ENCODE data around the gene DHX30.

DHX30 gene

GRCh38 chr3:47846186-47846879, 43.4 kb downstream of the DHX30 start:
- no peaks in the 10 kb centered on the region for H3K4me1 ChIP-seq (ENCODE audit: insufficient read depth, low read length, severe bottlenecking)
- H3K79me2 ChIP-seq (ENCODE audit: insufficient read depth, low read length), result no peaks in the 10 kb centered on the region
- H3K27me3 ChIP-seq (ENCODE audit: insufficient read depth, low read length), result no peaks in the 10 kb centered on the region
- H2AFZ ChIP-seq (ENCODE audit: low read length), result no peak overlapping the region
- TF ChIP-seq CTCF (IDR thresholded peaks at IDR 0.05; ENCODE audit: low read length) (no peak), EZH2 (IDR thresholded peaks at IDR 0.05; ENCODE audit: borderline replicate concordance, low read length) (no peak)
- H3F3A ChIP-seq (ENCODE audit: insufficient read depth, low read length), result no peaks in the 10 kb centered on the region
- H3K4me2 ChIP-seq (ENCODE audit: low read length), result no peak overlapping the region
- H3K9me3 ChIP-seq (ENCODE audit: low read length), result no peaks in the 10 kb centered on the region
- peaks cover 100% of the 10 kb centered on the region for H3K36me3 ChIP-seq (ENCODE audit: insufficient read depth, low read length)
- no peaks in the 10 kb centered on the region for H4K20me1 ChIP-seq (ENCODE audit: insufficient read depth, low read length)
- H3K9ac ChIP-seq (ENCODE audit: low read length), result no peak overlapping the region
- no peak overlapping the region for H3K4me3 ChIP-seq (ENCODE audit: low read depth, low read length, poor library complexity, severe bottlenecking)
- no peaks in the 10 kb centered on the region for H3K9me2 ChIP-seq (ENCODE audit: low read depth, low read length)
- no peak overlapping the region for H3K27ac ChIP-seq (ENCODE audit: low read depth, low read length, poor library complexity, severe bottlenecking)

GRCh38 chr3:47846880-47847248, 43.9 kb downstream of the DHX30 start:
- no peak overlapping the region for H3K4me2 ChIP-seq (ENCODE audit: low read length)
- no peak overlapping the region for H2AFZ ChIP-seq (ENCODE audit: low read length)
- H4K20me1 ChIP-seq (ENCODE audit: insufficient read depth, low read length), result no peaks in the 10 kb centered on the region
- H3K9ac ChIP-seq (ENCODE audit: low read length), result no peak overlapping the region
- H3K4me3 ChIP-seq (ENCODE audit: low read depth, low read length, poor library complexity, severe bottlenecking), result no peak overlapping the region
- TF ChIP-seq EZH2 (IDR thresholded peaks at IDR 0.05; ENCODE audit: borderline replicate concordance, low read length) (no peak), CTCF (IDR thresholded peaks at IDR 0.05; ENCODE audit: low read length) (no peak)
- H3K9me2 ChIP-seq (ENCODE audit: low read depth, low read length), result no peaks in the 10 kb centered on the region
- no peaks in the 10 kb centered on the region for H3F3A ChIP-seq (ENCODE audit: insufficient read depth, low read length)
- no peak overlapping the region for H3K27ac ChIP-seq (ENCODE audit: low read depth, low read length, poor library complexity, severe bottlenecking)
- peaks cover 99% of the 10 kb centered on the region for H3K36me3 ChIP-seq (ENCODE audit: insufficient read depth, low read length)
- no peaks in the 10 kb centered on the region for H3K4me1 ChIP-seq (ENCODE audit: insufficient read depth, low read length, severe bottlenecking)
- H3K27me3 ChIP-seq (ENCODE audit: insufficient read depth, low read length), result no peaks in the 10 kb centered on the region
- no peaks in the 10 kb centered on the region for H3K79me2 ChIP-seq (ENCODE audit: insufficient read depth, low read length)
- no peaks in the 10 kb centered on the region for H3K9me3 ChIP-seq (ENCODE audit: low read length)

- Histone ChIP-seq H3F3A (ENCODE audit: insufficient read depth, low read length) (no peaks in the 10 kb centered on the region), H3K4me2 (ENCODE audit: low read length) (no peak overlapping the region), H3K27me3 (ENCODE audit: insufficient read depth, low read length) (no peaks in the 10 kb centered on the region), H3K4me1 (ENCODE audit: insufficient read depth, low read length, severe bottlenecking) (no peaks in the 10 kb centered on the region), H3K36me3 (ENCODE audit: insufficient read depth, low read length) (peaks cover 99% of the 10 kb centered on the region), H3K9me3 (ENCODE audit: low read length) (no peaks in the 10 kb centered on the region), H3K4me3 (ENCODE audit: low read depth, low read length, poor library complexity, severe bottlenecking) (no peak overlapping the region), H3K9me2 (ENCODE audit: low read depth, low read length) (no peaks in the 10 kb centered on the region), H3K27ac (ENCODE audit: low read depth, low read length, poor library complexity, severe bottlenecking) (no peak overlapping the region), H2AFZ (ENCODE audit: low read length) (no peak overlapping the region), H3K9ac (ENCODE audit: low read length) (no peak overlapping the region), H3K79me2 (ENCODE audit: insufficient read depth, low read length) (no peaks in the 10 kb centered on the region), H4K20me1 (ENCODE audit: insufficient read depth, low read length) (no peaks in the 10 kb centered on the region)
- TF ChIP-seq CTCF (IDR thresholded peaks at IDR 0.05; ENCODE audit: low read length) (no peak), EZH2 (IDR thresholded peaks at IDR 0.05; ENCODE audit: borderline replicate concordance, low read length) (no peak)
Observed at GRCh38 chr3:47847260-47847659, 44.3 kb downstream of the DHX30 start.
